ENCODE measurements around the gene PCBP1. TPM values are rescaled to one million over a fixed set of nuclear protein-coding genes. Genes with fewer than 3 reads are reported as not detected.

Gene PCBP1
- total and polyA plus RNA-seq, 9 of the 15 experiments (the other 6 are each of a cell fraction or from before 2014, with no cell fraction given): 19.2 to 407 (median 78.1) TPM

DNA sequence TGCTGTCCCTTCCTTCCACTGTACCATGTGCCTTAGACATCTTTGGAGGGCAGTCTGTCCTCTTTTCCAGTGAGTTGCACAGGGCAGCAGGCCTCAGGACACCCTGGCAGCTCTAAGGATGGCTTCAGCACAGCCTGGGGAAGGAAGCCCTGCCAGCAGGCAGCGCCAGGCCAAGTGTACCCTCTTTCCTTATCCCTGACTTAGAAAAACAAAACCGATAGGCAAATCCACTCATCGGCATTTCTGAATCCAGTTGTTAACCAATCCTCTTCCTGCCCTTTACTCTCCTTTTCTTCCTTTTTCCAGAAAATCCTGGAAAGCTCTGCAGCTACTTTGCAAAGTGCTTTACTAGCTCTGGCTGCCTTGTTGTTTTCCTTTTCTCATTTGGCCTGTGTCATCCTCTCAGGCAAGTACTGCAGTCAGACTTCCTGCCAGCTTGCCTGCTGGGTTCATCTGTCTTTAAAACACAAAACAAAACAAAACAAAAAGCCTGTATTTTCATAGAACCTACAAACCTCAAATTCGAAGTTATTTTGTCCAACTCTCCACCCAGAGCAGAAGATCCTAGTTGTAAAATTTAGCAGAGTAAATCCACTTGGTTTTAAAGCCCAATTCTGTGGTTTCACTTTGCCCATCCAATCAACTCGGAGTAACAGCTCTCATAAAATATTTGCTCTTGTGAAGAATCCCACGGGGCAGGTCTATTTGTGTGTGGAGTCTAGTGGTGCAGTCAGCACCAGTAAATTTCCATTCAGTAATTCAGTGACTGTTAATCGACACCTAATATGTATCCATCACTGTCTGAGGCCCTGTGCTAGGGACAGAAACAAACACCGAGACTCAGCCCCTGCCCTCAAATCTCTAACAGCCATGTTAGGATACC is 45.2 kb downstream of the PCBP1 start (continued):
- TF ChIP-seq ZFP36 (IDR thresholded peaks at IDR 0.05; ENCODE audit: low read depth, low read length, partially characterized antibody) (no peak), ATF7 (IDR thresholded peaks at IDR 0.05) (no peak), ZNF444 (CRISPR knock-in tag; IDR thresholded peaks at IDR 0.05) (no peak), ZNF282 (CRISPR knock-in tag; IDR thresholded peaks at IDR 0.05) (no peak), MTF1 (CRISPR knock-in tag; IDR thresholded peaks at IDR 0.05; ENCODE audit: borderline replicate concordance) (no peak), TEAD2 (tag; IDR thresholded peaks at IDR 0.05) (no peak), POLR3A (IDR thresholded peaks at IDR 0.05; ENCODE audit: borderline replicate concordance, extremely low read depth, insufficient read depth, insufficient read length) (no peak), NFIC (IDR thresholded peaks at IDR 0.05) (0 out of 2 replicates have a peak, but pooled peaks have one; percentile 7), CXXC5 (CRISPR knock-in tag; IDR thresholded peaks at IDR 0.05) (no peak; the same call in 1 of the 2 replicates), LEF1 (IDR thresholded peaks at IDR 0.05) (no peak), BRD9 (IDR thresholded peaks at IDR 0.05; ENCODE audit: low read depth, partially characterized antibody) (no peak), DACH1 (IDR thresholded peaks at IDR 0.05; ENCODE audit: partially characterized antibody) (no peak), ZNF311 (CRISPR knock-in tag; IDR thresholded peaks at IDR 0.05) (no peak), POLR3G (IDR thresholded peaks at IDR 0.05; ENCODE audit: extremely low read depth, insufficient read length, insufficient replicate concordance) (no peak), PHF21A (IDR thresholded peaks at IDR 0.05; ENCODE audit: borderline replicate concordance, low read depth) (no peak), ELF1 (tag; IDR thresholded peaks at IDR 0.05) (peak; percentile 7; the same call in 1 of the 2 replicates), KLF10 (CRISPR knock-in tag; IDR thresholded peaks at IDR 0.05) (no peak), ZNF766 (CRISPR knock-in tag; conservative IDR thresholded peaks at IDR 0.05) (0 out of 2 replicates have a peak, but pooled peaks have one; percentile 24), TCF7 (IDR thresholded peaks at IDR 0.05; ENCODE audit: borderline replicate concordance) (no peak), THRAP3 (IDR thresholded peaks at IDR 0.05; ENCODE audit: borderline replicate concordance) (no peak), DDX20 (tag; IDR thresholded peaks at IDR 0.05; ENCODE audit: low read depth) (no peak), CCNT2 (IDR thresholded peaks at IDR 0.05; ENCODE audit: borderline replicate concordance, extremely low read depth, insufficient read length, low read depth, low read length) (no peak)
- TF ChIP-seq, protein P1, sequence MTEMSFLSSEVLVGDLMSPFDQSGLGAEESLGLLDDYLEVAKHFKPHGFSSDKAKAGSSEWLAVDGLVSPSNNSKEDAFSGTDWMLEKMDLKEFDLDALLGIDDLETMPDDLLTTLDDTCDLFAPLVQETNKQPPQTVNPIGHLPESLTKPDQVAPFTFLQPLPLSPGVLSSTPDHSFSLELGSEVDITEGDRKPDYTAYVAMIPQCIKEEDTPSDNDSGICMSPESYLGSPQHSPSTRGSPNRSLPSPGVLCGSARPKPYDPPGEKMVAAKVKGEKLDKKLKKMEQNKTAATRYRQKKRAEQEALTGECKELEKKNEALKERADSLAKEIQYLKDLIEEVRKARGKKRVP (CRISPR knock-in tag; IDR thresholded peaks at IDR 0.05): 0 out of 2 replicates have a peak, but pooled peaks have one; percentile 20
- TF ChIP-seq, protein P2, sequence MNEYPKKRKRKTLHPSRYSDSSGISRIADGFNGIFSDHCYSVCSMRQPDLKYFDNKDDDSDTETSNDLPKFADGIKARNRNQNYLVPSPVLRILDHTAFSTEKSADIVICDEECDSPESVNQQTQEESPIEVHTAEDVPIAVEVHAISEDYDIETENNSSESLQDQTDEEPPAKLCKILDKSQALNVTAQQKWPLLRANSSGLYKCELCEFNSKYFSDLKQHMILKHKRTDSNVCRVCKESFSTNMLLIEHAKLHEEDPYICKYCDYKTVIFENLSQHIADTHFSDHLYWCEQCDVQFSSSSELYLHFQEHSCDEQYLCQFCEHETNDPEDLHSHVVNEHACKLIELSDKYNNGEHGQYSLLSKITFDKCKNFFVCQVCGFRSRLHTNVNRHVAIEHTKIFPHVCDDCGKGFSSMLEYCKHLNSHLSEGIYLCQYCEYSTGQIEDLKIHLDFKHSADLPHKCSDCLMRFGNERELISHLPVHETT (CRISPR knock-in tag; conservative IDR thresholded peaks at IDR 0.05 in 1 of 2, IDR thresholded peaks at IDR 0.05 in 1 of 2): peak in 1 of 2 experiments; percentile 79; a peak in 2 of 4 replicates
- TF ChIP-seq, protein P3, sequence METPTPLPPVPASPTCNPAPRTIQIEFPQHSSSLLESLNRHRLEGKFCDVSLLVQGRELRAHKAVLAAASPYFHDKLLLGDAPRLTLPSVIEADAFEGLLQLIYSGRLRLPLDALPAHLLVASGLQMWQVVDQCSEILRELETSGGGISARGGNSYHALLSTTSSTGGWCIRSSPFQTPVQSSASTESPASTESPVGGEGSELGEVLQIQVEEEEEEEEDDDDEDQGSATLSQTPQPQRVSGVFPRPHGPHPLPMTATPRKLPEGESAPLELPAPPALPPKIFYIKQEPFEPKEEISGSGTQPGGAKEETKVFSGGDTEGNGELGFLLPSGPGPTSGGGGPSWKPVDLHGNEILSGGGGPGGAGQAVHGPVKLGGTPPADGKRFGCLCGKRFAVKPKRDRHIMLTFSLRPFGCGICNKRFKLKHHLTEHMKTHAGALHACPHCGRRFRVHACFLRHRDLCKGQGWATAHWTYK (CRISPR knock-in tag; IDR thresholded peaks at IDR 0.05): no peak

Measured in K562 (cell line).